MM.1S (cell line): ENCODE results near the gene IQGAP1.
A peak's percentile ranks its signal among the peaks of the same experiment; 100 is the strongest.

Experiments
- DNase-seq: peaks from one replicate; pipeline ENCODE4 v3.0.0-alpha.2; 2015
- H2AFZ ChIP-seq: fragments of 300-600 bp; sonication (generic); 2 replicates; pipeline ENCODE4 v1.6.0; 2016; ENCODE audit warnings: antibody characterized with exemption, low read length
- H3F3A ChIP-seq: fragments of 300-600 bp; sonication (generic); 2 replicates; pipeline ENCODE4 v1.6.1; 2016; ENCODE audit warnings: mild to moderate bottlenecking, antibody characterized with exemption, low read length, moderate library complexity, mixed read lengths; ENCODE audit not compliant: insufficient read depth
- H3K27ac ChIP-seq: fragments of 300-600 bp; sonication (generic); 2 replicates; pipeline ENCODE4 v1.5.1; 2016; ENCODE audit warnings: mild to moderate bottlenecking, low read length
- H3K27me3 ChIP-seq: fragments of 300-600 bp; sonication (generic); replicated peaks from 2 replicates; pipeline ENCODE4 v1.6.0; 2016; ENCODE audit warnings: low read length; ENCODE audit not compliant: insufficient read depth
- H3K36me3 ChIP-seq: fragments of 300-600 bp; sonication (generic); replicated peaks from 2 replicates; pipeline ENCODE4 v1.6.1; 2016; ENCODE audit warnings: mild to moderate bottlenecking, low read length, mixed read lengths; ENCODE audit not compliant: insufficient read depth
- H3K4me1 ChIP-seq: fragments of 300-600 bp; sonication (generic); 2 replicates; pipeline ENCODE4 v1.6.1; 2016; ENCODE audit warnings: low read length, mixed read lengths
- H3K4me2 ChIP-seq: fragments of 300-600 bp; sonication (generic); 2 replicates; pipeline ENCODE4 v1.6.0; 2016; ENCODE audit warnings: low read depth, low read length
- H3K4me3 ChIP-seq: fragments of 300-600 bp; sonication (generic); 2 replicates; pipeline ENCODE4 v1.5.1; 2016; ENCODE audit warnings: low read length, mixed read lengths
- H3K79me2 ChIP-seq: fragments of 300-600 bp; sonication (generic); 2 replicates; pipeline ENCODE4 v1.6.1; 2016; ENCODE audit warnings: mixed run types, low read length, mixed read lengths
- H3K9ac ChIP-seq: fragments of 300-600 bp; sonication (generic); 2 replicates; pipeline ENCODE4 v1.6.1; 2016; ENCODE audit warnings: low read length, mixed read lengths
- H3K9me2 ChIP-seq: fragments of 300-600 bp; sonication (generic); replicated peaks from 2 replicates; pipeline ENCODE4 v1.6.1; 2016; ENCODE audit warnings: mild to moderate bottlenecking, low read length, mixed read lengths; ENCODE audit not compliant: insufficient read depth
- H3K9me3 ChIP-seq: fragments of 300-600 bp; sonication (generic); replicated peaks from 2 replicates; pipeline ENCODE4 v1.6.1; 2016; ENCODE audit warnings: mild to moderate bottlenecking, low read length, mixed read lengths; ENCODE audit not compliant: insufficient read depth
- H4K20me1 ChIP-seq: fragments of 300-600 bp; sonication (generic); 2 replicates; pipeline ENCODE4 v1.6.1; 2016; ENCODE audit warnings: mild to moderate bottlenecking, low read length, moderate library complexity, mixed read lengths; ENCODE audit not compliant: insufficient read depth
- EZH2 ChIP-seq: fragments of 300-600 bp; sonication (generic); optimal IDR thresholded peaks from 2 replicates; pipeline ENCODE3; 2017; ENCODE audit warnings: low read depth, mild to moderate bottlenecking, antibody characterized with exemption, low read length, mixed read lengths
- EZH2phosphoT487 ChIP-seq: fragments of 300-600 bp; sonication (generic); IDR thresholded peaks from 2 replicates; pipeline ENCODE4 v1.6.1; 2018; ENCODE audit warnings: antibody characterized with exemption, low read length
- TF ChIP-seq, protein P1 (sequence below): fragments of 300-600 bp; sonication (generic); IDR thresholded peaks from 2 replicates; pipeline ENCODE4 v1.5.1; 2016; ENCODE audit warnings: antibody characterized with exemption, low read length, mixed read lengths

The IQGAP1 gene

DNA sequence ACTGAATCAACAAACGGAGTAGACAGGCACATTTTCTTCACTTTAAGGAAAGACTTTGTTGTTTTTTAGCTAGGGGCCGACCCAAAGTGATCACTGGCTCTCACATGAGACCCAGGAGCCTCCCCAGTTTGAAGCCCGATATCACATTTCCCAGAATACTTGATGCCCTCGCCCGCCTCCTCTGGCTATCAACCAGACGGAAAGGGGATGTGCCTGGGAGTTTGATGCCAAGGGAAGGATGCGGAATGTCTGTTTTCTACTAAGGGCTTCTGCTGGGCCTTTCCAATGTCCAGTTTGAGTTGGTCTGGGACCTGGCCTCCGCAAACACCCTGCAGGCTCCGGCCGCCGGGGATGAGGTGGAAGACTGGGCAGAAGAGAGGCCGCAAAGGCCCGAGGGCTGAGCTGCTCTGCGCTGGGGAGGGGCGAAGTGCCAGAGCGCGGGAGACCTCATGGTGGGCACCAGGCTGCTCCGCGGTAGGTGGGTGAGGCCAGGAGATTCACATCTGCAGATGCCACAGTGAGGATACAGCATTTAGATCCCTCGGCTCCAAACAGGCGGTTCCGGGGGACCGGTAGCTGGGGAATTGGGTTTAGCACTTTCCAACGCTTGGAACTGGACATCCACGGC, 36.4 kb upstream of the IQGAP1 start:
- peak overlapping the region; percentile 89 for H3K4me3 ChIP-seq
- H3K9me2 ChIP-seq = no peaks in the 10 kb centered on the region
- H3K36me3 ChIP-seq = no peaks in the 10 kb centered on the region
- H3K4me2 ChIP-seq = peak overlapping the region; percentile 80
- no peaks in the 10 kb centered on the region for H4K20me1 ChIP-seq
- no peaks in the 10 kb centered on the region for H3F3A ChIP-seq
- H3K27ac ChIP-seq = no peak overlapping the region
- H3K79me2 ChIP-seq = no peaks in the 10 kb centered on the region
- H3K4me1 ChIP-seq = no peaks in the 10 kb centered on the region
- no peaks in the 10 kb centered on the region for H3K9me3 ChIP-seq
- DNase-seq = no peak
- H3K27me3 ChIP-seq = no peaks in the 10 kb centered on the region
- TF ChIP-seq EZH2 = no peak
- TF ChIP-seq, protein P1, sequence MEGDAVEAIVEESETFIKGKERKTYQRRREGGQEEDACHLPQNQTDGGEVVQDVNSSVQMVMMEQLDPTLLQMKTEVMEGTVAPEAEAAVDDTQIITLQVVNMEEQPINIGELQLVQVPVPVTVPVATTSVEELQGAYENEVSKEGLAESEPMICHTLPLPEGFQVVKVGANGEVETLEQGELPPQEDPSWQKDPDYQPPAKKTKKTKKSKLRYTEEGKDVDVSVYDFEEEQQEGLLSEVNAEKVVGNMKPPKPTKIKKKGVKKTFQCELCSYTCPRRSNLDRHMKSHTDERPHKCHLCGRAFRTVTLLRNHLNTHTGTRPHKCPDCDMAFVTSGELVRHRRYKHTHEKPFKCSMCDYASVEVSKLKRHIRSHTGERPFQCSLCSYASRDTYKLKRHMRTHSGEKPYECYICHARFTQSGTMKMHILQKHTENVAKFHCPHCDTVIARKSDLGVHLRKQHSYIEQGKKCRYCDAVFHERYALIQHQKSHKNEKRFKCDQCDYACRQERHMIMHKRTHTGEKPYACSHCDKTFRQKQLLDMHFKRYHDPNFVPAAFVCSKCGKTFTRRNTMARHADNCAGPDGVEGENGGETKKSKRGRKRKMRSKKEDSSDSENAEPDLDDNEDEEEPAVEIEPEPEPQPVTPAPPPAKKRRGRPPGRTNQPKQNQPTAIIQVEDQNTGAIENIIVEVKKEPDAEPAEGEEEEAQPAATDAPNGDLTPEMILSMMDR = no peak
- TF ChIP-seq EZH2phosphoT487 = no peak
- no peak overlapping the region for H3K9ac ChIP-seq
- H2AFZ ChIP-seq = peak overlapping the region; percentile 99

DNA sequence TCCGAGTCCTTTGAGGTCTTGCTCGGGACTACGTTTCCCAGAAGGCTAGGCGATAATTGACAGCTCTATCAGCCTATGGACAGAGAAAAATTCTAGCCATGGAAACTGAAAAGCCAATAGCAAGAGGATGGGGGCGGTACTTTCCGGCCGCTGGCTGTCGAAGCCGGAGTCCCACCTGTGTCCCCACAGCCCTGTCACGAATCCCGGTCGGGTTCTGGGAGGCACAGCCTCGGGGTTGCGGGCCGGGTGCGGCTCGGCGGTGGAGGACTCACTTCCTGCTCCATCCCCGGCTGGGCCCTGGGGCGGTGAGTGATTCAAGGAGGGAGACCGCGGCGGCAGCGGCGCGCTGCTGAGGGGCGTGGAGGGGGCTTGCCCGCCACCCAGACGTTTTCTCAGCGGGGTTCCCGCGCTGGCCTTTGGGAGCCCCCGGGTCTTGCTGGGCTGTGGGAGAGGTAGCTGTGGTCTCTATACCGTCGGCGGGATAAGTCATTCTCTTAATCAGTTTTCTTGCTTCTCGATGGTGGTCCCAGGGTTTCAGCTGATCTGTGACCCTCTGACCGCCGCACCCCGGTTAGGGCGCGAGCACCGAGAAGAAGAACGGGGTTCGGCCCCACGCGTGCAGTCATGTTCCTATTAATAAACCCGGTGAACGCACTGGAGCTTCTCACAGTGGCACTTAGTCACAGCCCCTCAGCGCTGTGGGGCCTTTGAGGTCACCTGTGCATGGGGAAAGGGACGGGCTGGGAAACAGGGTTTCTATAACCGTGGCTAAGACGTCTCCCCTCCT, 35.7 kb upstream of the IQGAP1 start, which contains the start of gene ZNF774:
ZNF774 (plus strand) TSS at position 178 of the 787 bp plus-strand sequence. CDS start 2,377 bp downstream, outside the sequence.
- peak within 1 kb of the TSS; percentile 99 for H2AFZ ChIP-seq
- no peak for TF ChIP-seq EZH2phosphoT487
- no peak for TF ChIP-seq EZH2
- TF ChIP-seq, protein P1 = no peak
- H3K4me1 ChIP-seq = no peaks in the 10 kb centered on the region
- H3K36me3 ChIP-seq = no peaks in the 10 kb centered on the region
- H3K27ac ChIP-seq = no peak within 1 kb of the TSS
- no peaks in the 10 kb centered on the region for H3K9me2 ChIP-seq
- DNase-seq = peak; percentile 97
- no peaks in the 10 kb centered on the region for H4K20me1 ChIP-seq
- no peaks in the 10 kb centered on the region for H3K27me3 ChIP-seq
- no peaks in the 10 kb centered on the region for H3K79me2 ChIP-seq
- H3K4me3 ChIP-seq = peak within 1 kb of the TSS; percentile 89
- H3F3A ChIP-seq = no peaks in the 10 kb centered on the region
- H3K4me2 ChIP-seq = peak within 1 kb of the TSS; percentile 80
- no peaks in the 10 kb centered on the region for H3K9me3 ChIP-seq
- peak within 1 kb of the TSS; percentile 62; the same call in 1 of the 2 replicates for H3K9ac ChIP-seq

DNA sequence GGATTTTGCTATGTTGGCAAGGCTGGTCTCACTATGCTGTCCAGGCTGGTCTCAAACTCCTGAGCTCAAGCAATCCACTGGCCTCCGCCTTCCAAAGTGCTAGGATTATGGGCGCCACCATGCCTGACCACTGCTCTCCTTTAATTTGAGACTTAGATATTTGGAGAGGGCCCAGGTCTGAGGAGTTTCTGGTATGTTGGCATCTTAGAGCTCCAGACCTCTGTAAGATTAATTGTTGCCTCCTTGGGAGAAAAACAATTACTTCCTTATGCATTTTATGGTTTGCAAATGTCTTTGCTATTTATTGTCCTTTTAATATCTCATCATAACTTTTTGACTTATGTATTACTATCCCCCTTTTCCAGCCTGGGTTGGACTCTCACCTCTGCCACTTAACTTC, 33.1 kb upstream of the IQGAP1 start:
- Histone ChIP-seq H3F3A (no peaks in the 10 kb centered on the region), H3K79me2 (no peaks in the 10 kb centered on the region), H2AFZ (no peak overlapping the region), H3K9ac (no peak overlapping the region), H3K27ac (no peak overlapping the region), H3K9me2 (no peaks in the 10 kb centered on the region), H3K4me1 (no peaks in the 10 kb centered on the region), H3K27me3 (no peaks in the 10 kb centered on the region), H4K20me1 (no peaks in the 10 kb centered on the region), H3K9me3 (no peaks in the 10 kb centered on the region), H3K4me2 (no peak overlapping the region), H3K36me3 (no peaks in the 10 kb centered on the region), H3K4me3 (no peak overlapping the region)
- no peak for DNase-seq
- TF ChIP-seq EZH2 = no peak
- TF ChIP-seq, protein P1 = no peak
- no peak for TF ChIP-seq EZH2phosphoT487
